Middle frontal gyrus (tissue), 1 donor: ENCODE results near the gene ROR1.
"Not testable (repeated sequence)": the region's sequence is repeated elsewhere in the genome, so short reads cannot be mapped to it uniquely, and the experiment has no call there.

Source experiments
- DNase-seq: peaks from one replicate; pipeline ENCODE4 v3.0.0-alpha.2; 2015; ENCODE audit warnings: low spot score; ENCODE audit errors: extremely low spot score

Gene ROR1

GRCh38 chr1:64212031-64212430, 438.2 kb downstream of the ROR1 start:
- DNase-seq = no peak

GRCh38 chr1:64215576-64215975, 441.8 kb downstream of the ROR1 start:
- no peak for DNase-seq

GRCh38 chr1:64220241-64220640, 446.4 kb downstream of the ROR1 start:
- no peak for DNase-seq

GRCh38 chr1:64223329-64224151, 449.7 kb downstream of the ROR1 start:
- DNase-seq = no peak

- DNase-seq = not testable (repeated sequence)
These were observed 450.4 kb downstream of the ROR1 start for GRCh38 chr1:64224236-64224635.

- no peak for DNase-seq
These were observed 454.5 kb downstream of the ROR1 start for GRCh38 chr1:64228167-64228957.

- DNase-seq = no peak
These were observed 455.5 kb downstream of the ROR1 start for GRCh38 chr1:64229307-64229706.
